HG02852 (cell line): Measurements from ENCODE around the gene DHRS7C.

Experiments
- ATAC-seq: cut with Tn5 transposase; IDR thresholded peaks from one replicate; pipeline ENCODE4 v1.9.1; 2021; ENCODE audit warnings: mild to moderate bottlenecking, moderate library complexity; ENCODE audit not compliant: unreplicated experiment

DHRS7C gene

GRCh38 chr17:9790889-9791876 lies at the start of gene DHRS7C:
TSS of gene DHRS7C (minus strand) at chr17:9791592. CDS start at chr17:9791284, 308 bp downstream.
- ATAC-seq, result no peak

- no peak for ATAC-seq
Observed at GRCh38 chr17:9839433-9839832, 48.0 kb upstream of the DHRS7C start.

DNA sequence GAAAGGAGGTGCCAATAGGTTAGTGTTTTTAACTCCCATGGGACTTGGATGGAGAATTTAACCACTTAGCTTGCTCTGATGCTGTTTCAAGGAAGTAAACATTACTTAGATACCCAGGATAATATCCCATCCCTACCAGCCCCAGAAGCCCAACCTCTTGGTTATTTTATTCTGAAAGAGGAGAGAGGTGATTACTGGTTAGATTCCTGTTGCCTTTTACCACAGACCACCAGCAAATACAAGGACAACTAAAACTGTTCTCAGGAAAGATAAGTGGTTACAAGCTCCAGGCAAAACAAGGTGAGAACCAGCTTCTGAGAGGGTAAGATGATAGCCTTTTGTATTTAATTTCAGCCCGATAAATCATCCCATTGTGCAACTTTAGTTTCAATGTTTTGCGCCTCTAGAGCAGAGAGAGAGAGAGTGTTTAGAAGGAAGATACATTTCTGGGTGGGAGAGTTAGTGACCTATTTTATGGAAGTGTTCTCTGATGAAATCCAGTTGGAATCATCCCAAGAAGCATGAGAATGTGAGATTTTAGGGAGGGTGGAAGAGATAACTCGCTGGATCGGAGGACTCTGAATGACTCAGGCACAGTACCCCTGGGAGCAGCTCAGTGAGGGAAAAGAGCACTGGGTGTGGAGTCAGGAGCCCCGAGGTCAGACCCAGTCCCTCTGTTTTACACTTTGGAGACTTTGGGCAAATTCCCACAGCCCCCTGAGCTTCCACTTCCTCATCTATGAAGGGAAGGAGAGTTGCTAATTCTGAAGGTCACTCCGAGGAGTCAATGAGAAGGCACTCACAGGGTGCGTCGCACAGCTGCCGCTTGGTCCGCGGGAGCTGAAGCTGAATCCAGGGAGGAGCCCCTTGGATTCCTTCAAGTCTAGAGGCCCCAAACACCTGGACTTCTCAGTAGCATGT lies 46.4 kb upstream of the DHRS7C start:
- ATAC-seq, result no peak

- ATAC-seq, result no peak
Observed at GRCh38 chr17:9833922-9834321, 42.5 kb upstream of the DHRS7C start.

DNA sequence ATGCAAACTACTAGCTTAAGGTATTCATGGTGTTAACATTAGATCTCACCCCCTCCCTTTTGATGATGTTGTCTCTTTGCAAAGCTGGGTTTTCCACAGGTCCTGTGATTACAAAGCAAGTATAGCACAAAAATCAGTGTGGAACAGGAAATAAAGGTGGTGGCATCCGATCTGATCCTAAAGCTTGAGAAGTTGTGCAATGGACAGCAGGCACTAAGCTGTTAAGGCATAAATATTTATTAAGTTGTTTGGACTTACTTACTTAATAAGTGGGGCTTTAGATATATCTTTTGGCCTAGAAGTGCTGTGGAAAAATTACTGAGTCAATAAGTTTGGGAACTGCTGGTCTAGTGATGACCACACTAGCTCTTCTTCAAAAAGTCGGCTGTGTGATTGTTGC lies 39.3 kb upstream of the DHRS7C start:
- no peak for ATAC-seq

DNA sequence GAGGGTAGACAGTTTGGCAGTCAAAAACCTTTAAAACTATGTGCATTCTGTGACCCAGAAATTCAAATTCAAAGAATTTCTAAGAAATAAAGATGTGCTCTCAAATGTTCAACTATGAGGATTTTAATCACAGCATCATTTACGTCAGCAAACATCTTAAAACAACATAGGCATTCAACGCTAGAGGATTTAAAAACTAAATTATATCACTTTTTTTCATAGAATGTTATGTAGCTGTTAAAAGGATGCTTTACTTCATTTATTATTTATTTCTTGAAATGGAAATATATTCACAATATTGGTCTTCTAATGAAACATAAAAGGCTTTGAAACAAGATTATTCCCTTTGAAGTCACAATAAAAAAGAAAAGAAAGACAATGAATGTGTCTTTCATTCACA lies 38.0 kb upstream of the DHRS7C start:
- ATAC-seq, result no peak

DNA sequence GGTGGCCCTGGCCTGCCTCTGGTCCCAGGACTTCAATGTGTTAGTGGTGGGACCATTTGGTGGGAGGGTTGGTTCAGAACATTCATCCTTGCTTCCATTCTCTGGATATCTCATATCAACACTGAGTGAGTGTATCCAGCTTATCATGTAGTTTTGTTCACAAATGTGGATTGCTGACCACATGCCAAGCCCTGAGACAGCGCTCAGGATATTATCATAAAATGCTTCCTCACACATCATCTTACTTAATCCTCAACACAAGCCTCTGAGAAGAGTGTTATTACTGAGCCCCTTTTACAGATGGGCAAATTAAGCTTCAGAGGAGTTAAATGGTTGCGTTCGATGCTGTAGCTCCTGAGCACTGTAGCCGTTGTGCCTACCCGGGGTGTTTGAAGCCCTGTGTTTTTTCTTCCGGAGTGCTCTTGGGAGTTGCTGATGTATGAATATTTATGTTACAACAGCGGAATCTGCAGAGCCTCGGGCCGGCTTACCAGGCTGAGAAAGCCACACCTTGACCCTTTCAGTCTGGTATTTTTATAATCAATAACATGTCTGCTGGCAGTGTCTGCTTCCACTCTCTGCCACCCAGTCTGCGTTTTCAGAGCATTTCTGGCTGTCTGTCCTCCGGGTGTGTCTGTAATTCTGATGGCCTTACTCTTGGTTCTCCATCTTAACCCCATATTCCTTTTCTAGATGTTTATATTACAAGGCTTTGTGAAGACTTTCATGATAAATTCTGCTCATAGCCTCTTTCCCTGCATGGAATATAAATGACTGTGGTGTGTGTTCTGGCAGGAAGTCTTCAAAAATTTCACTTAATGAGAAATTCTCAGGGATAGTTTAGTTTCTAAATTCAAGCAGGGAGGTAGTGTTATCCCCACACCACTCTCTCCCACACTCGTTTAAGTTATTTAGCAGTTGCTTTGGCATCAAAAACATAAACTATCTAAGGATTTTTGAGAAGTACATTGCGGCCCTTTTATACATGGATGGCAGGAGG lies 37.2 kb upstream of the DHRS7C start:
- no peak for ATAC-seq

GRCh38 chr17:9825641-9826150 lies 34.3 kb upstream of the DHRS7C start, which contains the start of gene GLP2R:
TSS of gene GLP2R (plus strand) at chr17:9825924. CDS start at chr17:9826064, 140 bp downstream.
- ATAC-seq, result no peak

- ATAC-seq, result no peak
Observed at GRCh38 chr17:9824797-9825338, 33.5 kb upstream of the DHRS7C start.

DNA sequence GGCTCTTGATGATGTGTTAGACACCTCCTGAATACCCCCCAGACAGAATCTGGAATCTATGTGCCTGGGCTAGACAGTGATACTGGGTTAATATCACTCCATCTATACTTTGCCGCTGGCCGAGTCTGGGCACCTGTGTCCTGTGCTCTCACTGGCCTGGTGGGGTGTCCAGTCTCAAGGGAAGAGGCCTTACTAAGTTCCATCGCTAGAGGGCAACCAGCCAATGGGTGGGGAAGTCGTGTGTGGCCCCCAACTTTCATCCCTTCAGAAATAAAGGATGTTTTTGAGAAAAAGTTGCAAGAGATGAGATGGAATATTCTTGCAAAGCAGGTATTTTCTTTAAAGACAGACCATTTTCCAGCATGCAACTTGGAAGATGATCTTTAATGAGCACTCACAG lies 32.7 kb upstream of the DHRS7C start:
- ATAC-seq, result no peak

DNA sequence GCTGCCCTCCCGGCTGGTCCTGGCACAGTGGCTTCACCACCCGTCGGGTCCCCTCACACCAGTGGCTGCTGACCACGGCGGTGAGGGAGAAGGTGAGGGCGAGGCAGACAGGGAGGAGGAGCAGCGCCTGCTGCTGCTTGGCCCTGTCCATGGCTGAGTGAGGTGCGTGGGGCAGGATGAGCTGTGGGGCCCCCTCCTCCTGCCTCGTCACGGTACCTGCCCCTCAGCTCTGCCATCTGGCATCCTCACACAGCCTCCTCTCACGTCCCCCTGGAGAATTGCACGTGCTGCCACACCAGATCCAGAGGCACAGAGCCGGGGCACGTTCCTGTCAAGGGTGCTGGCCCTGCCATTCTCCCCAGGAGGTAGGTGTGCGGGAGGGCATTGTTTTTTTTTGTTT lies 30.5 kb upstream of the DHRS7C start, which contains the start of gene GSG1L2:
Gene GSG1L2 (minus strand): TSS at position 159 of the 400 bp plus-strand sequence. CDS start 8 bp downstream, at position 151.
- ATAC-seq, result no peak

GRCh38 chr17:9820448-9820847 lies 29.1 kb upstream of the DHRS7C start:
- ATAC-seq, result no peak

- no peak for ATAC-seq
Observed at GRCh38 chr17:9818760-9819159, 27.4 kb upstream of the DHRS7C start.

- no peak for ATAC-seq
Observed at GRCh38 chr17:9817086-9817485, 25.7 kb upstream of the DHRS7C start.

DNA sequence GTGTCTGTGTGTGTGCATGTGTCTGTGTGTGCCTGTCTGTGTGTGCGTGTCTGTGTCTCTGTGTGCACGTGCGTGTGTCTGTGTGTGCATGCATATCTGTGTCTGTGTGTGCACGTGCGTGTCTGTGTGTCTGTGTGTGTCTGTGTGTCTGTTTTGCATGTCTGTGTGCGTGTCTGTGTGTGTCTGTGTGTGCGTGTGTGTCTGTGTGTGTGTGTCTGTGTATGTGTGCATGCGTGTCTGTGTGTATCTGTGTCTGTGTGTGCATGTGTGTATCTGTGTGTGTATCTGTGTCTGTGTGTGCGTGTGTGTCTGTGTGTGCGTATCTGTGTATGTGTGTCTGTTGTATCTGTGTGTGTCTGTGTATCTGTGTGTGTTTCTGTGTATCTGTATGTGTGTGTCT lies 25.1 kb upstream of the DHRS7C start:
- ATAC-seq, result no peak

DNA sequence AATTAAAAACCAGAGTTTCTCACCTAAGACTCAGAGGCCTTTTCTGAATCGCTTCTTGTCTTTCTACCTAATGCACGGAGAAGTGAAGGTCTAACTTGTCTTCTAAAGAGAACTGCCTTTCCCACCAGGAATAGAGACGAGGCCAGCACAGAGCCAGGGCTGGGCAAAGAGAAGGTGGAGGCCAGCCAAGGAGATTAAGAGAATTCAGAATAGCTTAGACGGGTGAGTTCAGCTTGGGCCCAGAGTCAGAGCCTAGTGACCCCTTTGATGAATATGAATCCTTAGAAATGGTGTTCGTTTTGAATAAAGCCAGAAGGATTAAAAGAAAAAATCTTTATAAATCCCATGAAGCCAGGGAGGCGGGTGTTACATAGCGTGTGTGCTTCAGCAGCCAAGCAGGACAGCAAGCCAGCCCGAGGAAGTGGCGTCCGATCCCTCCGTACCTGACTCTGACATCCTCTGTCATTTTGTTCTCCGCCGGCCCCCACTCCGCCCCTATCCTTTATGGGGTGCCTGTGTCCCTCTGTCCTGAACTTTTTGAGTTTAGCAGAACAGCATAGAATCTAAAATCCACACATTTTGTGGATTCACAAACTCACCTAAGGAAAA lies 23.0 kb upstream of the DHRS7C start:
- no peak for ATAC-seq

DNA sequence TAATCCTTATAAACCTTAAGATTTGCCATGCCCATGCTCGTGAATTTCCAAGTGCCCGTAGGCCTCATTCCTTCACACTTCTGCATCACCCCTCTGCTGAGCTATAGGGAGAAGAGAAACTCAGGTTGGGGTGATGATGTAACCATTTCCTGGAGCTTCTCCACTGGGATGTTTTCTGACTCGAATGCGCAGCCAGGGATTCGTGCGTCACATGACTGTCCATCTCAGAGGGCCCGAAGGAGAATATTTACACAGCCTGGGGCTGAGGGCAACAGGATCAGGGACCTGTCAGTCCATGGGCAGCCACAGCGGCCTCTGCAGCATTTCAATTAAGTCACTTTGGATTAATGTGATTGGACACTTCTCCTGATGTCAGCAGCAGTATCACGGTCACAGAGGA lies 21.8 kb upstream of the DHRS7C start:
- no peak for ATAC-seq

- ATAC-seq, result no peak
Observed at GRCh38 chr17:9811537-9811936, 20.1 kb upstream of the DHRS7C start.

- no peak for ATAC-seq
Observed at GRCh38 chr17:9811086-9811485, 19.7 kb upstream of the DHRS7C start.
